Measurements from ENCODE around the gene CD48.

DNA sequence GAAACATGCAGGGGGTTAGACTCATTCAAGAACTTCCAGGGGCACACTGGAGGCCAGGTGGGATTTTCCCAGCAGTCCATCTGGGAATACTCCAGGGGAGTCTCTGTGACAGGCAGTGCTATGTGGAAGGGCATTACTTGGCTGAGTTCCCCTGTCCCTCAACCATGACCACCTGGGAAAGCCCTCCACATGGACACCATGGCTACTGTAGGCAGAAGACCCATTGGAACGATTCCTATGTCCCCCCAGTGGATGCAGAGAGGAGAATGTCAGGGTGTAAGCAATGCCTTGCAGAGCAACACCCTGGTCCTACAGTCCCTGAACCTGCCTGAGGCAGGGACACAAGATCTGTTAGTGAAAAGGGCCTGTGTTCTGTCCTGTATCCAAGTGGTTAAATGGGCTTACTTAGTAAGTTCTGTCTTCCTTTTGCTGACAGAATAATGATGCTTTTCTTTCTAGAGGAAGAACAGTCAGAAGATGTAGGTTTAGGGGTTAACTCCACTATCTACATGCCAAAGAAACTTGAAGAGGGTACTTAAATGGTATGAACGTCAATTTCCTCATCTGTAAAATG is 78.2 kb downstream of the CD48 start:
- TF ChIP-seq, protein P1, sequence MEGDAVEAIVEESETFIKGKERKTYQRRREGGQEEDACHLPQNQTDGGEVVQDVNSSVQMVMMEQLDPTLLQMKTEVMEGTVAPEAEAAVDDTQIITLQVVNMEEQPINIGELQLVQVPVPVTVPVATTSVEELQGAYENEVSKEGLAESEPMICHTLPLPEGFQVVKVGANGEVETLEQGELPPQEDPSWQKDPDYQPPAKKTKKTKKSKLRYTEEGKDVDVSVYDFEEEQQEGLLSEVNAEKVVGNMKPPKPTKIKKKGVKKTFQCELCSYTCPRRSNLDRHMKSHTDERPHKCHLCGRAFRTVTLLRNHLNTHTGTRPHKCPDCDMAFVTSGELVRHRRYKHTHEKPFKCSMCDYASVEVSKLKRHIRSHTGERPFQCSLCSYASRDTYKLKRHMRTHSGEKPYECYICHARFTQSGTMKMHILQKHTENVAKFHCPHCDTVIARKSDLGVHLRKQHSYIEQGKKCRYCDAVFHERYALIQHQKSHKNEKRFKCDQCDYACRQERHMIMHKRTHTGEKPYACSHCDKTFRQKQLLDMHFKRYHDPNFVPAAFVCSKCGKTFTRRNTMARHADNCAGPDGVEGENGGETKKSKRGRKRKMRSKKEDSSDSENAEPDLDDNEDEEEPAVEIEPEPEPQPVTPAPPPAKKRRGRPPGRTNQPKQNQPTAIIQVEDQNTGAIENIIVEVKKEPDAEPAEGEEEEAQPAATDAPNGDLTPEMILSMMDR (IDR thresholded peaks at IDR 0.05; ENCODE audit: poor library complexity): no peak
- no peak for TF ChIP-seq EZH2phosphoT487 (IDR thresholded peaks at IDR 0.05; ENCODE audit: low read depth, severe bottlenecking, unreplicated experiment)
- no peak for TF ChIP-seq EZH2 (IDR thresholded peaks at IDR 0.05; ENCODE audit: borderline replicate concordance)
